ENCODE measurements around the gene MUC6.

MUC6 gene

DNA sequence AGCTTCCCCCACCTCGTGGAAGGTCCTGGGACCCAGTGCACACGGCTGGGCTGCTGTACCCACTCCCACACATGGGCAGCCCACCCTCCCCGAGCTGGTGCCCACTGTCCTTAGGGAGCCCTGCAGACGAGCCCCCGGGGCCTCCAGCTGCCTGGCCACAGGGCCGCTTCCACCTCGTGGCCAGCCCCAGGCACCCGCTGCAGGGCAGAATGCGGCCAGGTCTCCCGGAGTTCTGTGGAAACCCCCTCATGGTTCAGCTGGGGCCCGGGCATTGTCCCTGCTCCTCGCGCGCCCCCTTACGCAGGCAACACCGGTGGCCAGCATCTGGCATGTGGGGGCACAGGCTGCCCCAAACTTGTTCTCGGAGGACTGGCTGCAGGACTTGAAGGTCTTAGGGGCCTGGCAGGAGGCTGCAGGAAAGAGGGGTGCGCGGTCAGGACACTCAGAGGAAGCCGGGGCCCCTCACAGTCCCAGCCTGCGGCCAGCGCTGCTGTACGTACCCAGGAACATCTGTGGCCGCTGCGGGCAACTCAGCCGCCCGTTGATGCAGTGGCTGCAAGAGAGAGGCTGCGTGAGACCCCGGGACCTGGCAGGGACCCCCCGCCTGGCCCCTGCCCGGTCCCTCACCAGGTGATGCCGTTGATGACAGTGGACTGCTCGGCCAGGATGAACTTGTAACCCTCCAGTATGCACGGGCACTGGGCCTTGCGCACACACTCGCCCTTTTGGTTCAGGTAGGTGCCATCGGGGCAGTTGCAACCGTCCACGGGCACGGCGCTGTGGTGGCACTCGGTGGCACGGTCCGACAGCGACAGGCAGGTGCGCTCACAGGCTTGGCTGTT, 9.7 kb downstream of the MUC6 start:
- TF ChIP-seq, protein P1, sequence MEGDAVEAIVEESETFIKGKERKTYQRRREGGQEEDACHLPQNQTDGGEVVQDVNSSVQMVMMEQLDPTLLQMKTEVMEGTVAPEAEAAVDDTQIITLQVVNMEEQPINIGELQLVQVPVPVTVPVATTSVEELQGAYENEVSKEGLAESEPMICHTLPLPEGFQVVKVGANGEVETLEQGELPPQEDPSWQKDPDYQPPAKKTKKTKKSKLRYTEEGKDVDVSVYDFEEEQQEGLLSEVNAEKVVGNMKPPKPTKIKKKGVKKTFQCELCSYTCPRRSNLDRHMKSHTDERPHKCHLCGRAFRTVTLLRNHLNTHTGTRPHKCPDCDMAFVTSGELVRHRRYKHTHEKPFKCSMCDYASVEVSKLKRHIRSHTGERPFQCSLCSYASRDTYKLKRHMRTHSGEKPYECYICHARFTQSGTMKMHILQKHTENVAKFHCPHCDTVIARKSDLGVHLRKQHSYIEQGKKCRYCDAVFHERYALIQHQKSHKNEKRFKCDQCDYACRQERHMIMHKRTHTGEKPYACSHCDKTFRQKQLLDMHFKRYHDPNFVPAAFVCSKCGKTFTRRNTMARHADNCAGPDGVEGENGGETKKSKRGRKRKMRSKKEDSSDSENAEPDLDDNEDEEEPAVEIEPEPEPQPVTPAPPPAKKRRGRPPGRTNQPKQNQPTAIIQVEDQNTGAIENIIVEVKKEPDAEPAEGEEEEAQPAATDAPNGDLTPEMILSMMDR (IDR thresholded peaks at IDR 0.05): no peak

DNA sequence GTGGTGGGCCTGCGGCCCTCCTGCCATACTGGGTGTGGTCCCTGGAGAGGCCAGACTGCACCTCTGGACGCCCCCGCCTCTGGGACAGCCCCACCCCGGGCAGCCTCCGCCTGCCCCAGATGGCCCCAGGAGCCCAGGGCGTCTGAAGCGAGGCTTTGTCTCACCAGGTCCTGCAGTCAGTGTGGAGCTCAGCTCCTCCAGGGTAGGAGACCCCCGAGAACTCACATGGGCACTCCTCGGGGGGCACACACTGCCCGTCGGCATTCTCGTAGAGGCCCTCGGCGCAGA, 10.4 kb downstream of the MUC6 start:
- TF ChIP-seq, protein P1 (IDR thresholded peaks at IDR 0.05): no peak

DNA sequence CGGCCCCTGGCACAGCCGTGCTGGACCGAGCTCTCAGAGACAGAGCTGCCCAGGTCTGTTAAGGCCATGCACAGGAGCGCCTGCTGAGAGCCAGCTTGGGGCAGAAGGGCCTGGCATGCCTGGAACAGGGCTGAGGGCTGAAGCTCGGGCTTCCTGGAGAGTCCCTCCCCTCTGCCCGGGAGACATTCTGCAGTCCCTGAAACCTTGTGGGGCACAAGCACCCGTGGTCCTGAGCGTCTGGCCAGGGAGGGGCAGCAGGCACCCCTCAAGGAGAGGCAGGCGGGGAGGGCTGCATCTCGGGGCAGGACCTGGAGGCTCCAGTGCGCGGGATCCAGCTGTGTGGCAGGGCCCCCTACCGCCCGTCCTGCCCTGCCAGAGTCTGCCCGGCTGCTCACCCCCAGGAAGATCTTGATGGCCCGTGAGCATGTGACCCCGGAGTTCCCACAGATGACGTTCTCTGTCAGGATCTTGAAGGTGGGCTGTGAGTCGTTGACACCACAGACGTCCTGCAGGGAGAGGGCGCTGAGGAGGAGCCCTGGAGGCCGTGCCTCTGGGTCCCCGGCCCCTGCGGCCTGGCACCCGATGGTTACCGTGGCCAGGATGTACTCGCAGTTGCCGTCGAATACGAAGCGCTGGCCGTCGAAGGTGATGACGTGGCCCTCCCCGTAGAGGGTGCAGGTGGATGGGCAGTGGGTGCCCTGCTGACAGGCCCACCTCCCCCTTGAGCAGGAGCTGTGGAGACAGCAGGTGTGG, 10.9 kb downstream of the MUC6 start:
- TF ChIP-seq, protein P1 (IDR thresholded peaks at IDR 0.05): no peak

DNA sequence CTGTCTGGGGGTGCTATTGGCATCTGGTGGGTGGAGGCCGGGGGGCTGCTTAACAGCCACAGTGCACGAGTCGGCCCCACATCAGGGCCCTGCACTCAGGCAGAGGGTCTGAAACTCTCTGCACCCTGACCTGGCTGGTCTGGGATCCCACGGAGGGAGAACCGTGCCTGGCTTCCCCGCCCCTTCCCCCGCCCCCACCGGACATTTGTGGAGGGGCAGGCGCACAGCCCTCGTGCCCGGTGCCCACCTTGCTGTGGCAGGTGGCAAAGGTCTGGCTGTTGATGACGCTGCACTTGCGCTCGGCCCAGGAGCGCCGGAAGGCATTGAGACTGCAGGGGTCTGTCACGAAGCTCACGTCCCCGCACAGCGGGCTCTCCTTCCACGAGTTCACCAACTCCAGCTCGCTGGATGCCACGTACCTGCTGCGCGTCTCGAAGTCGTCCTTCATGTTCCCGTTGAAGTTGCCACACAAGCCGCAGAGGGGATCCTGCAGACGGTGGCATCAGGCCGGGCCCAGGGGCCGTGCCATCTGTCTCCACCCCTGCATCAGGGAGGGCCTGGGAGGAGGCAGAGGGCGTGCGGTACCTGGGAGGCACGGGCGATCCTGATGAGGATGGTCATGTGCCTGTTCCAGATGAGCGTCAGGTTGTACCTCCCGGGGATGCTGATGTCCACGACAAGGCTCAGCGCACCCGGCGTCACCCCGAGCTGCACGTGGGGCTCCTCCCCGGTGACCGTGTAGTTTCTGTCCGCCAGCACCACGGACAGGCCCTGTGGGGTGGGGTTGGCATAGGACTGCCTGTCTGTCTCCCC, 11.7 kb downstream of the MUC6 start:
- TF ChIP-seq, protein P1 (IDR thresholded peaks at IDR 0.05): no peak

DNA sequence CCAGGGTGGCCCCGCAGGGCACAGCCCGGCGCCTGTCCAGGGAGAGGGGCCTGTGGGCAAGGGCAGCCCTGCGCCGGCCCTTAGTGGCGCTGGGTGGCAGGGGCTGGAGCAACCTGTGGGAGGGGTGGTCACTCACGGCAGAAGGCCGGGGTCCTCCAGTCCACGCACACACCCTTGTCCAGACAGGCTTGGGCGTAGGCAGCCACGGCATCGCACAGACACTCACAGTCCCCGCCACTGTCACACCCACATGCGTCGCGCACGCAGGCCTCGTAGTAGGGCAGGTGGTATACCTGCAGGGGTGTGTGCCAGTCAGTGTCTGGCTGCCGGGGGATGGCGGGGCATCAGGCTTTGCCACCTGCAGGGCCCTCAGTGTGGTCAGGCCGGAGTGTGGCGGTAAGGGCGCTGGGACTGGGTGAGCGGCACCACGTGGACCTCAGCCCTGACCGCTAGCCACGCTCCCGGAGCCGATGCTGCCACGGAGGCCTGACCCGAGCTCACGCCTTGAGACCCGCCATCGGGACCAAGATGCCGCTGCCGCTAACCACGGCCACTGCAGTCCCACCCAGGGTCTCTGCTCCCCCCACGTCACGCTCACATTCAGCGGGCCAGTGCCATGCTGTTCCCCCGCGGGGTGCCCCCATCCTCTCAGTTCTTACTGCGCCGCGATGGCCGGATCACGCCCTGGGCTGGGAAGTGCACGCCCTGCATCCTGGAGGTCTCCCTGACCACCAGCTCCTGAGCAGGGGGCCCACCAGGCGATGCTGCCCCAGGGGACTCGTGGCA, 12.5 kb downstream of the MUC6 start:
- TF ChIP-seq, protein P1 (IDR thresholded peaks at IDR 0.05): no peak

DNA sequence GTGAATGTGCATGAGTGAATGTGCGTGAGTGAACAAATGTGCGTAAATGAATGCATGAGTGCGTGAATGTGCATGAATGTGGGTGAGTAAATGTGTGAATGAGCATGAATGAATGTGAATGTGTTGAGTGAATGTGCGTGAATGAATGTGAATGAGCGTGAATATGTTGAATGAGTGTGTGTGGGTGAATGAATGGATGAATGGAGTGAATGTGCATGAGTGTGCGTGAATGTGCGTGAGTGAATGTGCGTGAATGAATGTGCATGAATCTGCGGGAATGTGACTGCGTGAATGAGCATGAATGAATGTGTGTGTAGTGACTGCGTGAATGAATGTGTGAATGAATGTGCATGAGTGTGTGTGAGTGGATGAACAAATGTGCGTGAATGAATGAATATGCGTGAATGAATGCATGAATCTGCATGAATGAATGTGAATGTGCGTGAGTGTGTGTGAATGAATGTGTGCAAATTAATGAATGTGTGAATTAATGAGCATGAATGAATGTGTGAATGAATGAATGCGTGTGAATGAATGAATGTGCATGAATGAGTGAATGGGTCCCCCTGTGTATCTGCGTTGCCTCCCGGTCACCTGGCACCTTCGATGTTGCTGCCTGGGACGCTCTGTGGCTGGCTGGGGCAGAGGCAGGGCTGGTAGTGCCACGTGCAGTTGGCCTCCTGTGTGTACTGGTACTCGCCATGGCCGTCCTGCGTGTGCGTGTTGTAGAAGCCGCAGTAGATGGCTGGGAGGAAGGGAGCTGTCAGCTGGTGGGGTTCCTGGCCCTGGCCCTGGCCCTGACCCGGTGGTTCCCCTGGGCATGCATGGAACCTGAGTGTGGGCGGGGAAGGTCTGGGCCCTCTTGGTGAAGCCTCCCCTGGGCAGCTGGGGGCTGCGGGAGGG, 13.4 kb downstream of the MUC6 start:
- TF ChIP-seq, protein P1 (IDR thresholded peaks at IDR 0.05): no peak

All from LNCAP (cell line).